ENCODE results near the gene GATAD2A. TPM values are rescaled to one million over a fixed set of nuclear protein-coding genes. Genes with fewer than 3 reads are reported as not detected.

The GATAD2A gene
- polyA plus RNA-seq, 1 experiment = 24.2 TPM

DNA sequence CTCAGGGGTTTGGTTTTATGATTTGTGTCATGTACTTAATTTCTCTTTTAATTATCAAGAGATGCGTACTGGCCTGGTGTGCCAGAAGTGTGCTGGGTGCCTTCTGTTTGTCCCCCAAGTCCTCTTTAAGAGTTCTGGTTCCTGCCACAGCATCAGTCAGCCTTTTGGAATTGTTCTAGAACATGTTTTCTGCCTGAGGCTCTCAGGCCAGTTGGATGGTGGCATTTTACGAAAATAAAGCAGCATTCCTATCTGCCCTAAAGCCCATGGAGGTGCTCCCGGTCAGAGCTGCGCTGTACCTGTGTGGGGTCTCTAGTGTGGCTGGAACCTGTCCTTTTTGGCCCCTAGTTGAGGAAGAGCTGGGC is 55.8 kb downstream of the GATAD2A start:
- CTCF ChIA-PET = interaction anchor here (0.9 to 1.3 kb wide), 2 partner anchors 18 to 24 kb away, joined by 3 read pairs; no protein-coding TSS in a partner anchor
- POLR2A ChIA-PET = no interaction called here
- no peak for DNase-seq (ENCODE audit: low read depth)
- TF ChIP-seq, protein P1, sequence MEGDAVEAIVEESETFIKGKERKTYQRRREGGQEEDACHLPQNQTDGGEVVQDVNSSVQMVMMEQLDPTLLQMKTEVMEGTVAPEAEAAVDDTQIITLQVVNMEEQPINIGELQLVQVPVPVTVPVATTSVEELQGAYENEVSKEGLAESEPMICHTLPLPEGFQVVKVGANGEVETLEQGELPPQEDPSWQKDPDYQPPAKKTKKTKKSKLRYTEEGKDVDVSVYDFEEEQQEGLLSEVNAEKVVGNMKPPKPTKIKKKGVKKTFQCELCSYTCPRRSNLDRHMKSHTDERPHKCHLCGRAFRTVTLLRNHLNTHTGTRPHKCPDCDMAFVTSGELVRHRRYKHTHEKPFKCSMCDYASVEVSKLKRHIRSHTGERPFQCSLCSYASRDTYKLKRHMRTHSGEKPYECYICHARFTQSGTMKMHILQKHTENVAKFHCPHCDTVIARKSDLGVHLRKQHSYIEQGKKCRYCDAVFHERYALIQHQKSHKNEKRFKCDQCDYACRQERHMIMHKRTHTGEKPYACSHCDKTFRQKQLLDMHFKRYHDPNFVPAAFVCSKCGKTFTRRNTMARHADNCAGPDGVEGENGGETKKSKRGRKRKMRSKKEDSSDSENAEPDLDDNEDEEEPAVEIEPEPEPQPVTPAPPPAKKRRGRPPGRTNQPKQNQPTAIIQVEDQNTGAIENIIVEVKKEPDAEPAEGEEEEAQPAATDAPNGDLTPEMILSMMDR (IDR thresholded peaks at IDR 0.05; ENCODE audit: insufficient read depth, low read depth, low read length) = no peak
- H3K36me3 ChIP-seq (ENCODE audit: control insufficient read depth, insufficient read depth, low read length) = peaks cover 10% of the 10 kb centered on the region
- H3K4me3 ChIP-seq (ENCODE audit: low read depth, low read length) = no peak overlapping the region
- no peaks in the 10 kb centered on the region for H3K27me3 ChIP-seq (ENCODE audit: control insufficient read depth, insufficient read depth, low read length)

- peaks cover 13% of the 10 kb centered on the region for H3K36me3 ChIP-seq (ENCODE audit: control insufficient read depth, insufficient read depth, low read length)
- ChIA-PET POLR2A (no interaction called here), CTCF (interaction anchor here (0.9 to 1.3 kb wide), 2 partner anchors 17 to 23 kb away, joined by 3 read pairs; no protein-coding TSS in a partner anchor)
- H3K4me3 ChIP-seq (ENCODE audit: low read depth, low read length) = no peak overlapping the region
- DNase-seq (ENCODE audit: low read depth) = no peak
- no peaks in the 10 kb centered on the region for H3K27me3 ChIP-seq (ENCODE audit: control insufficient read depth, insufficient read depth, low read length)
- TF ChIP-seq, protein P1 (IDR thresholded peaks at IDR 0.05; ENCODE audit: insufficient read depth, low read depth, low read length) = no peak
Observed at GRCh38 chr19:19461671-19462622, 56.5 kb downstream of the GATAD2A start.

GRCh38 chr19:19463348-19464117 is 58.1 kb downstream of the GATAD2A start:
- TF ChIP-seq, protein P1 (IDR thresholded peaks at IDR 0.05; ENCODE audit: insufficient read depth, low read depth, low read length) = no peak
- POLR2A ChIA-PET = no interaction called here
- no peak for DNase-seq (ENCODE audit: low read depth)
- CTCF ChIA-PET = interaction anchor here (1.8 kb wide), 1 partner anchor 27 kb away, joined by 8 read pairs; no protein-coding TSS in a partner anchor
- H3K4me3 ChIP-seq (ENCODE audit: low read depth, low read length) = no peak overlapping the region
- peaks cover 12% of the 10 kb centered on the region for H3K36me3 ChIP-seq (ENCODE audit: control insufficient read depth, insufficient read depth, low read length)
- H3K27me3 ChIP-seq (ENCODE audit: control insufficient read depth, insufficient read depth, low read length) = no peaks in the 10 kb centered on the region

GRCh38 chr19:19464339-19465098 is 59.0 kb downstream of the GATAD2A start:
- no peak for DNase-seq (ENCODE audit: low read depth)
- POLR2A ChIA-PET = no interaction called here
- H3K36me3 ChIP-seq (ENCODE audit: control insufficient read depth, insufficient read depth, low read length) = peaks cover 12% of the 10 kb centered on the region
- H3K4me3 ChIP-seq (ENCODE audit: low read depth, low read length) = no peak overlapping the region
- H3K27me3 ChIP-seq (ENCODE audit: control insufficient read depth, insufficient read depth, low read length) = no peaks in the 10 kb centered on the region
- CTCF ChIA-PET = interaction anchor here (1.8 kb wide), 1 partner anchor 26 kb away, joined by 8 read pairs; no protein-coding TSS in a partner anchor
- TF ChIP-seq, protein P1 (IDR thresholded peaks at IDR 0.05; ENCODE audit: insufficient read depth, low read depth, low read length) = no peak
